ENCODE results near the gene TENT4A. TPM values are rescaled to one million over a fixed set of nuclear protein-coding genes. Genes with fewer than 3 reads are reported as not detected.

The TENT4A gene
- total RNA-seq, 2 donors from 2014 or later: 25.5 to 32.7 TPM

DNA sequence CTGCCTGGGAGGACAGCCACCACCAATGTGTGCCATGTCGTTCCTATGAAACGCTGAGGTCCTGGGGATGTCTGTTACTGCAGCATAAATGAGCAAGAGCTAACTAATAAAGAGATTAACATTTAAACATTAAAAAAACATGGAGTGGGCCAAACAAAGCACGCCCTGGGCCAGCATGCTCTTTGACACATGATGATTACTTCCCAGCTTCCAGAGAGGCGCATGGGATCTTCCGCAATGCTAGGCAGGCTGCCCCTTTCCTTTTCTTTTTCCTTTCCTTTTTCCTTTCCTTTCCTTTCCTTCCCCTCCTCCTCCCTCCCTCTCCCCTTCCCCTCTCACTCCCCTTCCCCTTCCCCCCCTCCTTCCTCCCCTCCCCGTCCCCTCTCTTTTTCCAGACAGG lies 10.6 kb upstream of the TENT4A start:
- H3K4me1 Mint-ChIP-seq: no peaks in the 10 kb centered on the region
- Histone ChIP-seq H3K4me1 (ENCODE audit: control insufficient read depth, insufficient read depth, low read length) (no peaks in the 10 kb centered on the region), H3K27ac (ENCODE audit: low read depth, low read length) (no peak overlapping the region), H3K9ac (ENCODE audit: extremely low read depth, low read length, poor library complexity, severe bottlenecking) (no peak overlapping the region), H3K4me3 (ENCODE audit: low read length) (no peak overlapping the region), H3K9me3 (ENCODE audit: control insufficient read depth, low read length) (no peaks in the 10 kb centered on the region), H3K27me3 (ENCODE audit: control insufficient read depth, insufficient read depth, low read length, poor library complexity, severe bottlenecking) (no peaks in the 10 kb centered on the region), H3K36me3 (ENCODE audit: control insufficient read depth, insufficient read depth, low read length) (no peaks in the 10 kb centered on the region)
- WGBS, 2 experiments (ENCODE audit: insufficient coverage in 1 of 2, insufficient read length in 1 of 2): 92 to 94% methylated on average over 5 to 6 of the region's 6 CpGs
- no peaks in the 10 kb centered on the region for H3K36me3 Mint-ChIP-seq (ENCODE audit: low read depth)
- H3K27me3 Mint-ChIP-seq (ENCODE audit: insufficient read depth): no peaks in the 10 kb centered on the region
- no peak overlapping the region for H3K27ac Mint-ChIP-seq
- H3K4me3 Mint-ChIP-seq: no peak overlapping the region
- TF ChIP-seq, protein P1, sequence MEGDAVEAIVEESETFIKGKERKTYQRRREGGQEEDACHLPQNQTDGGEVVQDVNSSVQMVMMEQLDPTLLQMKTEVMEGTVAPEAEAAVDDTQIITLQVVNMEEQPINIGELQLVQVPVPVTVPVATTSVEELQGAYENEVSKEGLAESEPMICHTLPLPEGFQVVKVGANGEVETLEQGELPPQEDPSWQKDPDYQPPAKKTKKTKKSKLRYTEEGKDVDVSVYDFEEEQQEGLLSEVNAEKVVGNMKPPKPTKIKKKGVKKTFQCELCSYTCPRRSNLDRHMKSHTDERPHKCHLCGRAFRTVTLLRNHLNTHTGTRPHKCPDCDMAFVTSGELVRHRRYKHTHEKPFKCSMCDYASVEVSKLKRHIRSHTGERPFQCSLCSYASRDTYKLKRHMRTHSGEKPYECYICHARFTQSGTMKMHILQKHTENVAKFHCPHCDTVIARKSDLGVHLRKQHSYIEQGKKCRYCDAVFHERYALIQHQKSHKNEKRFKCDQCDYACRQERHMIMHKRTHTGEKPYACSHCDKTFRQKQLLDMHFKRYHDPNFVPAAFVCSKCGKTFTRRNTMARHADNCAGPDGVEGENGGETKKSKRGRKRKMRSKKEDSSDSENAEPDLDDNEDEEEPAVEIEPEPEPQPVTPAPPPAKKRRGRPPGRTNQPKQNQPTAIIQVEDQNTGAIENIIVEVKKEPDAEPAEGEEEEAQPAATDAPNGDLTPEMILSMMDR (conservative IDR thresholded peaks at IDR 0.05): no peak
- DNase-seq: no peak
- no peaks in the 10 kb centered on the region for H3K9me3 Mint-ChIP-seq

DNA sequence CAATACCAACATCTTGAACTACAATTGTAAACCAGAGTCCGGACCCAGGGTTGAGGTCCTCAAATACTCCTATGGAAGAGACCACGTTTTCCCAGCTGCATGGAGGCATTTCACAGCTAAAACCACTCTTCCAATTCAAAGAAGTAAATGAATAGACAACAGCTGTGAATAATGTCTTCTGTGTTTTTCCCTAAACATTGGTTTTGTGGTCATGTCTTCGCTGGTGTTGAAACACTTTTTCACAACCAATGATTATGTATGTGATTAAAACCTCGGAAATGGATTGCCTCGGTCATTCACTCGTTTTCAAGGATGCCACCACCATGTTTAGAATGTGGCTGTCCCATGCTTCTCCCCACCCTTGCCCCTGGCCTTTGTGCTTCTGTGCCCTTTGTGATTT lies 9.4 kb upstream of the TENT4A start:
- H3K9me3 Mint-ChIP-seq: no peaks in the 10 kb centered on the region
- H3K4me3 ChIP-seq (ENCODE audit: low read length): no peak overlapping the region
- H3K36me3 Mint-ChIP-seq (ENCODE audit: low read depth): no peaks in the 10 kb centered on the region
- H3K27me3 Mint-ChIP-seq (ENCODE audit: insufficient read depth): peaks cover 1% of the 10 kb centered on the region
- no peak overlapping the region for H3K4me3 Mint-ChIP-seq
- no peaks in the 10 kb centered on the region for H3K27me3 ChIP-seq (ENCODE audit: control insufficient read depth, insufficient read depth, low read length, poor library complexity, severe bottlenecking)
- WGBS, 2 experiments (ENCODE audit: insufficient coverage in 1 of 2, insufficient read length in 1 of 2): 76 to 84% methylated on average over 5 to 6 of the region's 6 CpGs
- H3K27ac ChIP-seq (ENCODE audit: low read depth, low read length): no peak overlapping the region
- no peaks in the 10 kb centered on the region for H3K4me1 Mint-ChIP-seq
- DNase-seq: no peak
- H3K36me3 ChIP-seq (ENCODE audit: control insufficient read depth, insufficient read depth, low read length): no peaks in the 10 kb centered on the region
- no peak overlapping the region for H3K27ac Mint-ChIP-seq
- H3K9me3 ChIP-seq (ENCODE audit: control insufficient read depth, low read length): no peaks in the 10 kb centered on the region
- H3K9ac ChIP-seq (ENCODE audit: extremely low read depth, low read length, poor library complexity, severe bottlenecking): no peak overlapping the region
- TF ChIP-seq, protein P1 (conservative IDR thresholded peaks at IDR 0.05): no peak
- no peaks in the 10 kb centered on the region for H3K4me1 ChIP-seq (ENCODE audit: control insufficient read depth, insufficient read depth, low read length)

DNA sequence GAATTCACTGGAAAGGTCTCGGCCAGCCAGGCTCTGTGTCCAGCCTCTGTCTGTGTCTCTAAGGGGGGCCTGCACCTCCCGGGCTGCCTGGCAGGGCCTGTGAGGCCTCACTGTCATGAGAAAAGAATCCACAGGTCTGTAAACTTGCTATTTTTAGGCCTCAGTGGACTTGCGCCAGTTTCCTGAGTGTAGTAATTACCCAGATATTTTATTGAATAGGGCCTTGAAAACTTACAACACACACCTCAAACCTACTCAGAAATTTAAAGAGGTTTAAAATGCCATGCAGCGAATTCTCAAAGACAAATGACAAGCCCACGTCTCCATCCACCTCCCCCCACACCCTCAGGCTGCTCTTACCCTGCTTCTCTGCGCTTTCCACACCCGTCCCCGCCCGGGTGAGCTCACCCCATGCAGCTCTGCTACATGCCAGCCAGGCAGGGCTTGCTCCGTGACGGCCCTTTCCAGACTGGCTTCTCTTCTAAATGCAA lies 8.8 kb upstream of the TENT4A start:
- no peak for DNase-seq
- Histone ChIP-seq H3K4me3 (ENCODE audit: low read length) (no peak overlapping the region), H3K27ac (ENCODE audit: low read depth, low read length) (no peak overlapping the region), H3K36me3 (ENCODE audit: control insufficient read depth, insufficient read depth, low read length) (no peaks in the 10 kb centered on the region), H3K9me3 (ENCODE audit: control insufficient read depth, low read length) (no peaks in the 10 kb centered on the region), H3K9ac (ENCODE audit: extremely low read depth, low read length, poor library complexity, severe bottlenecking) (no peak overlapping the region), H3K27me3 (ENCODE audit: control insufficient read depth, insufficient read depth, low read length, poor library complexity, severe bottlenecking) (no peaks in the 10 kb centered on the region), H3K4me1 (ENCODE audit: control insufficient read depth, insufficient read depth, low read length) (no peaks in the 10 kb centered on the region)
- 72 to 87% methylated on average over 4 to 11 of the region's 11 CpGs for WGBS, 2 experiments (ENCODE audit: insufficient coverage in 1 of 2, insufficient read length in 1 of 2)
- Mint-ChIP-seq H3K27me3 (ENCODE audit: insufficient read depth) (peaks cover 3% of the 10 kb centered on the region), H3K4me3 (no peak overlapping the region), H3K4me1 (no peaks in the 10 kb centered on the region), H3K27ac (no peak overlapping the region), H3K36me3 (ENCODE audit: low read depth) (no peaks in the 10 kb centered on the region), H3K9me3 (no peaks in the 10 kb centered on the region)
- TF ChIP-seq, protein P1 (conservative IDR thresholded peaks at IDR 0.05): no peak
